ENCODE data around the gene AP2B1.
A peak's percentile ranks its signal among the peaks of the same experiment; 100 is the strongest.

GRCh38 chr17:35578197-35578928 lies 8.8 kb upstream of the AP2B1 start, which contains the start of gene PEX12:
- no peak for TF ChIP-seq CTCF (conservative IDR thresholded peaks at IDR 0.05)
- TF ChIP-seq ZFX (IDR thresholded peaks at IDR 0.05) = peak; percentile 80
